GM21528 (cell line): ENCODE measurements around the gene RPL26.
"Not testable (repeated sequence)": the region's sequence is repeated elsewhere in the genome, so short reads cannot be mapped to it uniquely, and the experiment has no call there.

Experiments
- ATAC-seq: cut with Tn5 transposase; IDR thresholded peaks from one replicate; pipeline ENCODE4 v1.9.1; 2021; ENCODE audit warnings: mild to moderate bottlenecking, moderate library complexity; ENCODE audit not compliant: unreplicated experiment, low FRiP score

The RPL26 gene

DNA sequence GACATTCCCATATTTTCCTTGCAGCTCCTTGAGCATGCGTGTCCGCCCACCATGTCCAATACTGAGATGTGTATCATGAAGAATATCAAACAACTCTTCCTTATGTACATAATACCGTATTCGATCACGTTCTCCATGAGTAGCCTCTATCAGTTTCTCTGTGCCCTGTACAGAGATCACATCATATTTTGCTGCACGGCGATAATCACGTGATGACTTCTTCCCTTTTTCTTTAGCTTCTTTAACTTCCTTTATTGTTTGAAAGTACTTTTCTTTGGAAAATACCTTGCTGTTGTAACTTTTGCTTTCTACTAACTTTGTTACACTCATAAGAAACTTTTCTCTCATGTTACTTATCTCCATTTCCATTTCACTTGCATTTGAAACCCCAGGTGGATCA lies 13.0 kb downstream of the RPL26 start:
- ATAC-seq: no peak

- no peak for ATAC-seq
Measured at GRCh38 chr17:8368193-8368592, 14.8 kb downstream of the RPL26 start.

GRCh38 chr17:8366231-8366630 lies 16.8 kb downstream of the RPL26 start:
- ATAC-seq: no peak

GRCh38 chr17:8365143-8365542 lies 17.9 kb downstream of the RPL26 start:
- no peak for ATAC-seq

- no peak for ATAC-seq
Measured at GRCh38 chr17:8362651-8363332, 20.2 kb downstream of the RPL26 start.

DNA sequence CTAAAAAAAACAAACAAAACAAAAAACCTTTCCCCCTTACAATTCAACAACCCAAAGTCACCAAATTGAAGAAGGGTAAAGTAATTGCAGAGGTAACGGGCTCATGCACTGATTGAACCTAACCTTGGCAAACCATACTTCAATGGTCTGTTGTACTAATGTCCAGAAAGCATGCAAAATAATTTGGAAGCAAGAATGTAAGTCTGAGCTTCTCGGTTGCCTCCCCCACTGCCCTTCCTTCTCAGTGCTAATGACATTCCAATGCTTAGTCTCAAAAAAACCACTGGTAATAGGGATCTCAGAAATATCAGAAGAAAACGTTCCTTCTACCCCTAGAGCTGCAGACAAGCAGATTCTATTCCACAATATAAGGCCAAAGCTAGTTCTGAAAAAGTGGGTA lies 22.2 kb downstream of the RPL26 start:
- no peak for ATAC-seq

- ATAC-seq: no peak
Measured at GRCh38 chr17:8360260-8360659, 22.7 kb downstream of the RPL26 start.

GRCh38 chr17:8359769-8360168 lies 23.2 kb downstream of the RPL26 start:
- no peak for ATAC-seq

DNA sequence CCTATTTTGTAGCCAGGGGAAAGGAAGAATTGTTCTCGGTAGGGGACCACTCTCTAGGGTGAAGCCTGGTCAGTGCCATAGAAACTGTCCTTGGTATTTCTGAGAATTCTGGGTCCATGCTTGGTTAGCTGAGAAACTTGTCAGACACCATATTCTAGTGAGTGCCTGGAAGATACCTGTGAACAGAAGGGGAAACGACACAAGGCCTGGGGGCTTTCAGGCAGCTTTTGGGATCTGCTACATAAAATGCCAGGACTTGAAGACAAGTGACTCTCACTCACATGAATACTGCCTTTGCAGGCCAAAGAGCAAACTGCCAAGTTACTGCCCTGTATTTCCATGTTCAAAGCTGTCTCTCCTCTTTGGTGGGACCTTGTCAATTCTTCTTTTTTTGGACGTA lies 25.1 kb downstream of the RPL26 start:
- no peak for ATAC-seq

- no peak for ATAC-seq
Measured at GRCh38 chr17:8354236-8354635, 28.8 kb downstream of the RPL26 start.

DNA sequence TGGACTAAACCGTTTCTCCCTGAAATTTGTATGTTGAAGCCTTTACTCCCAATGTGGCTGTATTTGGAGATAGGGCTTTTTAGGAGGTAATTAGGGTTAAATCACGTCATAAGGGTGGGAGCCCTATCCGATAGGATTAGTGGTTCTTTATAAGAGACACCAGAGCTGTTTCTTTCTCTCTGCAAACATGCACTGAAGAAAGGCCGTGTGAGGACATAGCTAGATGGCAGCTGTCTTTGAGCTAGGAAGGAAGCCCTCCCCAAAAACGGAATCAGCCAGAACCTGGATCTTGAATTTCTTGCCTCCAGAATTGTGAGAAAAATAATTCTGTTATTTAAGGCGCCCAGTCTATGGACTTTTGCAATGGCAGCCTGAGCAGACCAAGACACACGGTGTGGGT lies 29.3 kb downstream of the RPL26 start:
- ATAC-seq: no peak

DNA sequence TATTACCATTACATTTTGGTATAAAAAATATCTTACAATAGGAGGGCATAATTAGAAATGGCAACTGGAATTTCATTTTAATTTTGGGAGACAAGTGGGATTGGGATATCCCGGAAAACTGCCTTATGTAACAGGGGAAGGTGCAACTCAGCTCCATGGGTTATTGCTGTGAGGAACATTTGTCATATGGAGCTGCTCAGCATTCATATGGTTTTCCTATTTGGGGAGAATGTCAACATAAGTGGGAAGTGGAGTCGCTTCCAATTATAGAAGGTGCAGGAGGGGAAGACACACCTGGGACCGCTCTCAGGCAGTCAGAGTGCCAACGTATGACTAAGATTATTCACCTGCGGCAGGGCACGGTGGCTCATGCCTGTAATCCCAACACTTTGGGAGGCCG lies 32.7 kb downstream of the RPL26 start:
- ATAC-seq: no peak

GRCh38 chr17:8347001-8347400 lies 36.0 kb downstream of the RPL26 start:
- not testable (repeated sequence) for ATAC-seq

DNA sequence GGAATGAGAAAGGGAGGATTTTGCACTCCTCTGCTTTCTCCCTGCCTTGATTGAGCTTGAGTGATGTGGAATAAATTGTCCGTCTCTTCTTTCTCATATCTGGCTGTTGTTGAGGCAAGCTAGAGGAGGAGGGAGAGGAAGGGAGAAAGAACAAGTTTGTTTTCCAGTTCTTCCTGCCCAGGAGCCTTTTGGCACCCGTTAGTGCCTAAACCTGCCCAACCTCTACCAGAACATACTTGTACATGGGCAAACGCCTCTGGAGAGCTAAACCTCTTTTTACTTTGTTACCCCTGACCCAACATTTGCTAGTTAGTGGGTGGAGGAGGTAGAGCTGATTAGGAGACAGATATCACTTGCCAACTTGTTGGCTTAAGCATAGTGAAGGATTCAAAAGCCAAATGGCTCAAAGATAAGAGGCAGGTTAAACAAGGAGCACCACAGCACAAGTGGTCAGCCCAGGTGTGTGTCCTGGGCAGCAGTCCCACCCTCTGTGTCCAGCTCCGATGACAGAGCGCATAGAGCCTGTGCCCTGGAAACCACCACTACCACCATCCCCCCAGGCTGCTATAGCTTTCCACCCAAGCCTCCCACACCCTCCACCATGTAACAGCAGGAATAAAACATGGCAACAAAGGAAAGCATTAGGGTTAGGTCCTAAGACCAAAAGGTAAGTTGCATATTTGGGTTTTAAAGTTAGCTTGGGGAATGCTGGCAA lies 36.9 kb downstream of the RPL26 start:
- no peak for ATAC-seq

DNA sequence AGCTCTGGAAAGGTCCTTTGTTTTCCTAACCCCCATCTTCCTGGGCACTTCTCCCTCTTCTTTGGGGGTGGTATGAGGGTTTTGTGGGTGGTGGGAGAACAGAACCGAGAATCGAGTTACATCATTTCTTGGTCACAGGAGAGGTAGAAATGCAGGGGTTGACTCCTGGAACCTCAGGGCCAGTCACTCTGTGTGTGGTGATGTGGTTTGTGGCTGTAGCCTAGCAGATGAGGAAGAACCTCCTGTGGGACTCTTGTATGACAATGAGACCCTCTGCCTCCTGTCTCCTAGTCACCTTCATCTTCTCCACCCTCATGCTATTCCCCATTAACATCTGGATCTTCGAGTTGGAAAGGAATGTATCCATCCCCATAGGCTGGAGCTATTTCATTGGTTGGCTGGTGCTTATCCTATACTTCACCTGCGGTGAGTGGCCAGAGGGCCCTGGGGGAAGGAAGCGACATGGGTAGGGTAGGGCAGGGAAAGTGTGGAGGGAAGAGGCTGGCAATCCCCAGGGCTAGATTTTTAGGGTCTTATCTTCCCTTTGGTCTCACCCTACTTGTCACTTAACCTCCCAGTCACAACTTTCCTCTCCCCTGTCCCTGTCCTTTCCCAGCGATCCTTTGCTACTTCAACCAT lies 37.8 kb downstream of the RPL26 start:
- ATAC-seq: no peak

DNA sequence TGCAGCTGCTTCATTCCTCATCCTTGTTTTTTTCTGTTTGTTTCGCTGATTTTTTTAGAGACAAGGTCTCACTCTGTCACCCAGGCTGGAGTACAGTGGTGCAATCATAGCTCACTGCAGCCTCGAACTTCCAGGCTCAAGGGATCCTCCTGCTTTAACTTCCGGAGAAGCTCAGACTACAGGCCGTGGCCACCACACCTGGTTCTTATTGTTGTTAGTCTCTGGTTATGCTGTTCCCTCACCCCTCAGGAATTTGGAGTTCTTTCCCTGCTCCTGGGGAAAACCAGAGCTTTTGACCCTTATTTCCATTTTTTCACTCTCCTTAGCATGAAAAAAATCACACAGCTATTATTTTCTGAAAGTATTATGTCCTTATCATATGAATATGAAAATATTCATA lies 41.5 kb downstream of the RPL26 start:
- no peak for ATAC-seq

- no peak for ATAC-seq
Measured at GRCh38 chr17:8339540-8339939, 43.5 kb downstream of the RPL26 start, which contains the start of gene ODF4. Gene ODF4 (plus strand): TSS chr17:8339840. CDS start chr17:8340052, 212 bp downstream.

GRCh38 chr17:8338753-8339140 lies 44.2 kb downstream of the RPL26 start:
- ATAC-seq: no peak

DNA sequence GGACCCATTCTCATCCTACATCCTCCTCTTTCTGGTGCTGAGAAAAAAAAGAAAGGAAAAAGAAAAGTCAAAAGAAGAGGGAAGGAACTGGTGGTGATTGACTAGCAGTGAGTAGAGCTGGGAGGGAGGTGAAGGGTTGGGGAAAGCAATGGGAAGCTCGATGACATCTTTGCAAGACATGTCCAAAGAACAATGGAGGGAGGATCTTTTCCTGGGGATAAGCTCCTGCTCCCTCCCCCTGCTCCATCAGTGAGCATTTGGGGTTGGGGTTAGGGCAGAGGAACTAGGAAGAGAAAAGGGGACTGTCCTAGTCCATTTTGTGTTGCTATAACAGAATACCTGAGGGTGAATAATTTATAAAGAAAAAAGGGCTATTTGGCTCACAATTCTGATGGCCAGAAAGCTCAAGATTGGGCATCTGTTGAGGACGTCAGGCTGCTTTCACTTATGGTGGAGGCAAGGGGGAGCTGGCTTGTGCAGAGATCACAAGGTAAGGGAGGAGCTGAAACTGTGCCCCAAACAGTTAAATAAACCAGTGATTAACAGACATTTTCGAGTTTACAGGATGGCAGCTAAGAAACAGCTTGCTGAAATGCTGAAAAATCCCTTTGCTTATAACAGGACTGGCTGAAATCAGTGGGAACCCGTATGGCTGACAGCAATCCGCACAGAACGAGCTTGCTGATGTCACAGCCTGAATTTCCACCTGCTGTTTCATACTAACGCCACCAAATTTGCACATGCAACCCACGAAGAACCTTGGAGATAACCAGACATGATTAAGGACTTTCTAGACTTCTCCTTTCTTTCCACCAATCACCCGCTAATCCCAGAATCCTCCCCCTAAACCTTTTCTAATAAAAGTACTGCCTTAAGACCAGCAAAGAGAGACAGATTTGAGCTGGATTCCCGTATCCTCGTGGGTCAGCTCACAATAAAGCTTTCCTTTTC lies 44.9 kb downstream of the RPL26 start:
- ATAC-seq: no peak

DNA sequence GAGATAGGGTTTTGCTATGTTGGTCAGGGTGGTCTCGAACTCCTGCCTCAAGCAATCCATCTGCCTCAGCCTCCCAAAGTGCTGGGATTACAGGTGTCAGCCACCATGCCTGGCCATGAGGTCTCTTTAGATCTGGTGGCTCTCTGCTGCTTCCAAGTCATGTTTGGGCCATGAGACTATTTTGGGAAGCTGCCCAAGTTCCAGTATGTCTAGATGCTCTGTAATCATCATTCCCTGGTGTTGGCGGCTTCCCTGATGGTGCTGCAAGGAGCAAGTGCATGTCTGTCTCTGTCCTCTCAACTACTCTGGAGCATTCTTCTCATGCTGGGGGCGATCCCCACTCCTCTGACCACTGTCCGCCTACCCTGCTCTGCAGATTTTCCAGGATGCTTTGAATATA lies 49.7 kb downstream of the RPL26 start:
- ATAC-seq: no peak

GRCh38 chr17:8332688-8333087 lies 50.3 kb downstream of the RPL26 start:
- no peak for ATAC-seq
